Stimulated activated CD4-positive, alpha-beta T cell treated with anti-CD3 and anti-CD28 coated beads, Interleukin-15, amount 100 ng/mL, for 48 hours (primary cell): ENCODE results near the gene NOX4.
"Not testable (repeated sequence)": the region's sequence is repeated elsewhere in the genome, so short reads cannot be mapped to it uniquely, and the experiment has no call there.

Experiments
- DNase-seq, 2 donors: peaks; one replicate each; pipeline ENCODE4 v3.0.0-alpha.2; 2020; ENCODE audit warnings: low read depth in 2 of 2

NOX4 gene

DNA sequence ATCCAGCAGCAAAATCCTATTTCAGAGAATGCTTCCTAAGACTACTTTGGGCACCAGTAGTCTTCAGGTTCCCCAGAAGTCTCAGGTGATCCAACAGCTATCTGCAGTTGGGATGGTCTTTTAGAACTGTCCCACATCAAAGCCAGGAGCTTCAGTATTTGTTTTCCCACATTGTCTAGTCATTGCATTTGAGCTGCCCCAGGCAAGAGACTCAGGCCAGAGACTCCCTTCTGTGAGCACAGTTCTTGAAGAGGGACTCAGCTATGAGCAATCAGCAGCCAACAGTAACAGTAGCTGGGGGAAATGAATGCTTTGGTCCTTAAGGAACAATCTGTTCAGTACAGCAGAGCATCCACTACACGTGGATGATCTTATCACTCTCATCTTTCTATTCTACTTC is 188.1 kb downstream of the NOX4 start:
- not testable (repeated sequence) for DNase-seq

DNA sequence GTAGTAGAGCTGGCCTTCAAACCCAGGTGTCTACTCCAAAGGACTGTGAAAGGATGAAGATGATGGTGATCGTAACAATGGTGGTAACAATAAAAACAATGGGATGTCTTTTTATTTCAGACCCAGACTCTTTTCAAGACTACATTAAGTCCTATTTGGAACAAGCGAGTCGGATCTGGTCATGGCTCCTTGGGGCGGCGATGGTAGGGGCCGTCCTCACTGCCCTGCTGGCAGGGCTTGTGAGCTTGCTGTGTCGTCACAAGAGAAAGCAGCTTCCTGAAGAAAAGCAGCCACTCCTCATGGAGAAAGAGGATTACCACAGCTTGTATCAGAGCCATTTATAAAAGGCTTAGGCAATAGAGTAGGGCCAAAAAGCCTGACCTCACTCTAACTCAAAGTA is 196.2 kb downstream of the NOX4 start:
- DNase-seq: not testable (repeated sequence)

DNA sequence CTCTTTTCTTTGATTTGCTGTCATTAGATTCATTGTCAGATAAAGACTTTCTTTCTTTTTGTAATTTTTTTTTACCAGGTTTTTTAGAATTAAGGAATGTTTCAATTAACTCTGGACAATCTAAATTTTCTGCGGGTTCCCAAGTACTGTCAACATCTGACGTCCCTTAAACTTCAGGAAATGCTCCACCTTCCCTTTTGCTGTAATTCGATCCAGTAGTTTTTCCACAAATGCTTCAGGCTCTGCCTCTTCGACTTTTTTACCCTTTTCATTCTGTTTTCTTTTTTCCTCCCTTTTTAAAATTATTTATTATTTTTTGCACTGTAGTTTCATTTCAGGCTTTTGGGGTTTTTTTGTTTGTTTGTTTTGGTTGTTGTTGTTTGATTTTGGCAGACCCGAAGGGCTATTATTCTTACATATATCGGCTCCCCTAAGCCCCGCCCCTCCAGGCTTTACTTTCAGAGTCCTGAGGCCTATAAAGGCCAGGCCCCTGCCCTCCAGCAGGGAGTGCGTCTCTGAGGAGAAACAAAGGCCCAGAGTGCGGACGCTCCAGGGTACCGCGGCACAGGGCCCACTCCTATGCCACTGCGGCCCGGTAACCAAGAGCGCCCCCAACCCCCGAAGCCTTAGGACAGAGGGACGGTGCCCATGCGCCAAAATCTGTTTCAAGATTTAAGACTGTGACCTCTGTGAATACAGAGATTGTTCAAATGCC is 197.1 kb downstream of the NOX4 start:
- DNase-seq: no peak

DNA sequence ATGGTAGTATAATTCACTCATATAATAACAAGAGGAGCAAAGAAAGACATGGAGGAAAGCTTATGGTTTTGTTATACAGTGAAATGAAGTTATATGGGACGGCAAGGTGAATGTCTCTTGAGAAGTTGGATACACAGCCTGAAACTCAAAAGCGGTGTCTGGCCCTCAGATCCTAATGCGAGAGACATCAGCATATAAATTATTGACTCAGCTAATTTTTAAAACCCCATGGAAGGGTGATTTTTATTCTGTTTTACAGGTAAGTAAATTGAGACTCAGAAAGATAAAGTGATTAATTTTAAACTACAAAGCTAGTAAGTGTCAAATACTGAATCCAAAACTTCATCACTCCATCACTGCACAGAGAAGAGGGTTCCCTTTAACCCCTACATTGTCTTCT is 203.2 kb downstream of the NOX4 start:
- not testable (repeated sequence) for DNase-seq

DNA sequence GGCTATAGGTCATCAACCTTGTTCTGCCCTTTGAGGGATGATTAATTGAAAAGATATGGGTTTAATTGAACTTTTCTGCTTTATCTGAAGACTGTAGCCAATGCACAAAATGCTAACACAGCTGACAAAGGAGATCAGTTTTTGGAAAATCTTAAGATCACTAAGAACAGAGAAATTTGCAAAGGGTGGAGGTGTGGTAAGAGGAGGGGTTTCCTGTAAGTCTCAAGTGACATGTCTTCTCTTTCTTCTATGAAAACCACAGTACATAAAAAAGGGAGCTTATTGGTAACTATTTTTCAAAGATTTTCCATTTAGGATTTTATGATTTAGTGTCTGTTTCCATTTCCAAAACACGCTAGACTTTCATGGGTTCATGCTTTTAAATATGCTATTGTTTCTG is 204.6 kb downstream of the NOX4 start:
- DNase-seq: not testable (repeated sequence)

DNA sequence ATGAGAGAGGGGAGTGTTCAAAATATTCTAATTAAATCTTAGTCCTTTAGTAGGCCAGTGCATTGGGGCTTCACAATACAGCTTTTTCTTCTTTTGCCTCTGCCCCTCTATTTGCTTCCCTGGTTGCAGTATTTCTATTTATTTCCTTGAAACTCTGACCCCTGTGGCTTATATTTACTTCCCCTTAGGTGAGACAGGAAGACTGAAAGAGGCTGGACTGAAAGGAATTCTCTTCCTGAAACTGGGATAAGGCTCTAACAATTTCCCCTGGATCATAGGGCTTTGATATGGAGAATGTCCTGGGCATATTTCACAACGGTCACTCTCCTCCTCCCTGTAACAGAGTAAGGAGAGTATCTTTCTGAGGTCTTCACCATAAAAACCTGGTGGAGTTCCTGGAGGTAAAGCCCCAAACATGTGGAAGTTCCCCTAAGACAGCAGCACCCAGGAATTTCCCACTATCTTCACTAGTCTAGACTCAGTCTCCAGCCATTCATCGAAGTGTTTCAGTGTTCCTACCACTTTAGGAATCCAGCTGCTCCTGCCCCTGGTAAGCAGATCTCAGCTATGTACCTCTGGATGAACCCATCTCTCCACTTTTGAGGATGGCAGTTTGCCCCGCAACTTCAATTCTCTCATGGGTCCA is 210.0 kb downstream of the NOX4 start:
- not testable (repeated sequence) for DNase-seq

DNA sequence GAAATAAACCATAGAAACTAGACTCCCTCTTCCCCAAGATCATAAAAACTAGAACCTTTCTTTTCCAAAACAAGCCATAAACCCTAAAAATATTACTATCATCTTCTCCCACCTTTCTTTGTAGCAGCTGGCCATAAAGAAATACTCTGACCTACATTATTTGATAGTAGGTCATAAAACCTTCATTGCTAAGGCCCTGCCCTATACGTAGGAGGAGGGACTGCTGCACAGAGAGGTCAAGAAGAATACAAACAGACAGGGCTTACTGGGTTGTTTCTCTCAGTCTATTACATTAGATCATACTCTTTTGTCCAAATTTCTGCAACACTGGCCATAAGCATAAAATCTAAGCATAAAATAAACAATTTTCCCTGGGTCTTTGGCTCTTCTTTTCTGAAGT is 212.0 kb downstream of the NOX4 start:
- DNase-seq: no peak

DNA sequence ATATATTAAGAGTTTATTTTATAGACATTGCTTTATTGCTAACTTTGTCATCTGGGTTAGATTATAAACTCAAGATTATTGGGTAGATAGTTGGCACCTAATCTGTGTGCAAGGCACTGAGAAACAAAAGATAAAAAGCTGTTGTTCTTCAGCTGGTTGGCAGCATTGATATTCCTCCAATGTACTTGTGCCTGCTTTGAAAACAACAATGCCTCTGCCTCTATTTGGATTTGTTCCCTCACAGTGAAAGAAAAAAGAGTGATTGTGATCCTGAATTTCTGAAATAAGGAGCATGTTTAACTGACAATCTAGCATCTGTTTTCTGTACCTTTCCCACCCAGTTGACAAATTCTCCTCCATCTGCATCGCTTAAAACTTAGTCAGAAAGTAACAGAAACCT is 215.2 kb downstream of the NOX4 start:
- DNase-seq: no peak
